Naive thymus-derived CD4-positive, alpha-beta T cell (primary cell): Measurements from ENCODE around the gene PAF1. TPM values are rescaled to one million over a fixed set of nuclear protein-coding genes. Genes with fewer than 3 reads are reported as not detected.

Source experiments
- ATAC-seq: fragments of 150-1000 bp; cut with Tn5 transposase; 2 replicates; pipeline ENCODE4 v1.10.0; 2021; ENCODE audit warnings: mild to moderate bottlenecking, moderate library complexity
- CTCF ChIA-PET: fragments of 350-600 bp; sonication (Branson Sonifier 250); formaldehyde crosslinking; loops from one replicate; lab custom pipeline; 2021; ENCODE audit warnings: antibody characterized with exemption; lab: Charles Lee
- POLR2A ChIA-PET: fragments of 350-600 bp; sonication (Branson Sonifier 250); formaldehyde crosslinking; loops from one replicate; lab custom pipeline; 2021; ENCODE audit warnings: antibody characterized with exemption, inconsistent platforms; lab: Charles Lee
- DNase-seq, 9 donors: peaks; one replicate each; pipeline versions ENCODE4 v3.0.0 to v3.0.0-alpha.2; 2020 to 2022; ENCODE audit warnings: mixed read lengths in 1 of 9
- H3K27ac ChIP-seq: one replicate; pipeline ENCODE4 v1.7.0; 2013; ENCODE audit warnings: mild to moderate bottlenecking, low read depth, low read length, moderate library complexity
- H3K27me3 ChIP-seq, 2 donors: one replicate each; pipeline ENCODE4 v1.7.0; 2013; ENCODE audit warnings: low read length in 2 of 2, mild to moderate bottlenecking in 2 of 2, moderate library complexity in 2 of 2; ENCODE audit not compliant: control insufficient read depth in 2 of 2, insufficient read depth in 2 of 2
- H3K36me3 ChIP-seq, 3 experiments: 1 replicate in 2 of 3; 2 replicates in 1 of 3; pipeline ENCODE4 v1.7.0; 2013; ENCODE audit warnings: low read length in 3 of 3, mild to moderate bottlenecking in 3 of 3, moderate library complexity in 1 of 3; ENCODE audit not compliant: insufficient read depth in 3 of 3, control insufficient read depth in 2 of 3
- H3K4me1 ChIP-seq, 2 donors: one replicate each; pipeline ENCODE4 v1.7.0; 2013; ENCODE audit warnings: low read length in 2 of 2, mild to moderate bottlenecking in 2 of 2, moderate library complexity in 1 of 2; ENCODE audit not compliant: control insufficient read depth in 2 of 2, insufficient read depth in 2 of 2
- H3K4me3 ChIP-seq: 2 replicates; pipeline ENCODE4 v1.7.0; 2013; ENCODE audit warnings: mild to moderate bottlenecking, low read length
- H3K9me3 ChIP-seq, 3 experiments: 1 replicate in 2 of 3; 2 replicates in 1 of 3; pipeline ENCODE4 v1.7.0; 2013; ENCODE audit warnings: low read length in 3 of 3; ENCODE audit not compliant: control insufficient read depth in 2 of 3
- H3K27ac Mint-ChIP-seq, 9 donors: one replicate each; pipeline ENCODE4 v1.8.0; 2020 to 2022; ENCODE audit warnings: mixed read lengths in 9 of 9, mild to moderate bottlenecking in 8 of 9, moderate library complexity in 5 of 9, inconsistent platforms in 2 of 9
- H3K27me3 Mint-ChIP-seq, 5 donors: one replicate each; pipeline ENCODE4 v1.8.0; 2021 to 2022; ENCODE audit warnings: mixed read lengths in 5 of 5, mild to moderate bottlenecking in 1 of 5
- H3K36me3 Mint-ChIP-seq, 5 donors: one replicate each; pipeline ENCODE4 v1.8.0; 2020 to 2022; ENCODE audit warnings: mixed read lengths in 5 of 5, mild to moderate bottlenecking in 3 of 5, inconsistent platforms in 1 of 5
- H3K4me1 Mint-ChIP-seq, 7 donors: one replicate each; pipeline ENCODE4 v1.8.0; 2020 to 2022; ENCODE audit warnings: mixed read lengths in 7 of 7, mild to moderate bottlenecking in 3 of 7, inconsistent platforms in 1 of 7
- H3K4me3 Mint-ChIP-seq, 10 donors: one replicate each; pipeline ENCODE4 v1.8.0; 2020 to 2022; ENCODE audit warnings: mild to moderate bottlenecking in 10 of 10, mixed read lengths in 10 of 10, moderate library complexity in 6 of 10, inconsistent platforms in 2 of 10
- H3K9me3 Mint-ChIP-seq, 11 donors: one replicate each; pipeline ENCODE4 v1.8.0; 2020 to 2022; ENCODE audit warnings: mixed read lengths in 11 of 11, mild to moderate bottlenecking in 4 of 11, inconsistent platforms in 1 of 11, moderate library complexity in 1 of 11
- intact Hi-C, 2 donors: fragments of 100-400 bp; cut with micrococcal nuclease; formaldehyde crosslinking; loops; one replicate each; pipeline ENCODE4 v1.15.1; 2023
- polyA plus RNA-seq, 2 donors: library from polyadenylated mRNA; unstranded; fragments of 300-500 nt; fragmentation: Illumina TruSeq; gene quantifications; one replicate each; pipeline ENCODE4 v1.2.3, GENCODE V29; 2021
- total RNA-seq, 6 experiments: library from RNA in 5 of 6; stranded (reverse) in 5 of 6; gene quantifications; 1 replicate in 5 of 6; 2 replicates in 1 of 6; pipeline ENCODE4 v1.2.3 and lab custom pipeline; 2021 to 2026

The PAF1 gene
- total and polyA plus RNA-seq, 7 experiments from 2014 or later: 35.8 to 104 (median 55.5) TPM

DNA sequence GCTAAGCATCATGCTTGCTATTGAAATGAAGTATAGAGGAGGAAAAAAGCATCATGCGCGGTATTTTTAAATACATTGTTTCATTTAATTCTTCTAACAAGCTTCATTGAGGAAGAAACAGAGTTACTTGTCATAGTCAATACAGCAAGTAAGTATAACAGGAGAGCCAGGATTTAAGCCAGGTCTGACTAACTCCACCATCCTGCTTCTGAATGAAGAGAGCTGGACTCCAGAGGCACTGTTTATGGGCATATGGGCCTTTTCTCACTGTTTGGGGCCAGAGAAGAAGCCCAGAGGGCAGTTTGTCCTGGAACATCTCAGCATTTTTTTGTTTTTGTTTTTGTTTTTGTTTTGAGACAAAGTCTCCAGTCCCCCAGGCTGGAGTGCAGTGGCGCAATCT lies 40.8 kb downstream of the PAF1 start:
- Mint-ChIP-seq H3K4me1 (peaks cover 29 to 64% (median 45%) of the 10 kb centered on the region in 7 donors), H3K27ac (no peak overlapping the region), H3K27me3 (no peaks in the 10 kb centered on the region), H3K4me3 (no peak overlapping the region), H3K36me3 (peaks cover 3 to 26% (median 13%) of the 10 kb centered on the region in 5 donors), H3K9me3 (no peaks in the 10 kb centered on the region)
- Histone ChIP-seq H3K36me3 (peaks cover 5 to 64% (median 7%) of the 10 kb centered on the region in 3 experiments), H3K4me3 (no peak overlapping the region), H3K27me3 (no peaks in the 10 kb centered on the region), H3K4me1 (no peaks in the 10 kb centered on the region), H3K9me3 (no peaks in the 10 kb centered on the region), H3K27ac (no peak overlapping the region)
- CTCF ChIA-PET: interaction anchor here (0.5 to 0.7 kb wide), 2 partner anchors 30 to 426 kb away, joined by 4 to 5 read pairs; partner anchors contain the start of gene LRFN1
- intact Hi-C loops: loop anchor here in 1 of 2 donors (2.0 kb wide), 1 partner anchor 41 kb away; the partner anchor contains the start of genes MED29 and PAF1
- DNase-seq: no peak
- POLR2A ChIA-PET: no interaction called here
- no peak for ATAC-seq

DNA sequence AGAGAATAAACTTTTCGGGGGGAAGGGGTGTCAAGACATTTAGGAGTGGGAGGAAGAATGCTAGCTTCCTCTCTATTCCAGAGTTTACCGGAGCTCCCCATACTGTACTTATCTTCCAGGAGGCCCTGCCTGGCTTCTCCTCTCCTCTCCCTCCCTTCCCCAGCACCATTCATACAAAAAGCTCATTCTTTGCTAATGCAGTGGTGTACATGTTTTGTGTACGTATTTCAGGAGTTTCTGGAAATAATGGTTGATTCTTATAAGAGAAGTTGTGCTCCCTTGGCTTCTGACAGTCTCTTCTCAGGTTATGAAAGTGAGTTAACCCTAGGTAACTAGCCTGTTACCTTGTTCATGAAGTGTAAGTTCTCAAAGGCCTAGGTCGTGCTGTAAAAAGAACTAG lies 41.6 kb downstream of the PAF1 start:
- Mint-ChIP-seq H3K9me3 (no peaks in the 10 kb centered on the region), H3K4me1 (peaks cover 36 to 73% (median 53%) of the 10 kb centered on the region in 7 donors), H3K4me3 (no peak overlapping the region), H3K27ac (peak overlapping the region in 3 of 9 donors; percentile 3 to 46 (median 14)), H3K27me3 (no peaks in the 10 kb centered on the region), H3K36me3 (peaks cover 3 to 26% (median 13%) of the 10 kb centered on the region in 5 donors)
- CTCF ChIA-PET: interaction anchor here (0.5 kb wide), 2 partner anchors 17 to 427 kb away, joined by 4 read pairs; no protein-coding TSS in a partner anchor
- H3K36me3 ChIP-seq: peaks cover 5 to 57% (median 7%) of the 10 kb centered on the region in 3 experiments
- DNase-seq (no peak), ATAC-seq (no peak)
- H3K4me1 ChIP-seq: peaks cover 0 to 6% of the 10 kb centered on the region in 2 donors
- no peak overlapping the region for H3K27ac ChIP-seq
- H3K9me3 ChIP-seq: no peaks in the 10 kb centered on the region
- no peak overlapping the region for H3K4me3 ChIP-seq
- POLR2A ChIA-PET: interaction anchor here (0.6 to 0.9 kb wide), 2 partner anchors 14 to 444 kb away, joined by 3 read pairs; partner anchors contain the start of gene GMFG
- no peaks in the 10 kb centered on the region for H3K27me3 ChIP-seq
- intact Hi-C loops: loop anchor here in 1 of 2 donors (10.0 kb wide), 2 partner anchors 955 to 1075 kb away; partner anchors contain the start of gene SERTAD1

DNA sequence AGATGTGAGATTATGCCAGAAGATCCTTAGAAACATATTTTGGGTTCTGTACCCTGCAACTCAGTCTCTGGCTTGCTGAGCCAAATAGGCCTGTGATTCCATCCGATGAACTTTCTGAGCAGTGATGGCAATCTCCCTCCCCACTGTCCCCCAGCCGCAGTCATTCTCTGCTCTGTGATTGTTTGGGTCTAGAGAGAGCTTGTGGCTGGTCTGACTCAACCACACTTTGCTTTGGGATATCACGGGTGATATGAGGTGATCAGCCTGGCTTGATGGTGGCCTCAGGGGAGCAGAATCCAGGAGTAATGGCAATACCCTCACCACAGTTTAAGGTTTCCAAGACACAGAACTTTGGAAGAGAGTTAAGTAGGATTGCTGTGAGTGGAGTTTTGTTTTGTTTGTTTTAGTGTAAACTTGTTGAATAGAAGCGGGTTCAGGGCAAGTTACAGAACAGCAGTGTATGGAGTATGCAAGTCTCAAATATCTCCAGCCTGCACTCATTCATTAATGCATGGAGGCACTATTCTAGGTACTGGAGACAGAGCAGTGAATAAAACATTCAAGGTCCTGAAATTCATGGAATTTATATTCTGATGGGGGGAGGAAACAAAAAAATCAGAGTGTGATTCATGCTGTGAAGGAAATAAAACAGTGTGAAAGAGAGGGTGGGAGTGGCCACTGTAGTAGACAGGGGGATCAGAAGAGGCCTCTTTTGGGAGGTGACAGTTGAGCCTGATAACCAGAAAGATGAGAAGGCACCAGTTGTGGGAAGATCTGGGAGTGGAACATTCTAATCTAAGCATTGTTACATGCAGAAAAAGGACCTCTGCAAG lies 43.4 kb downstream of the PAF1 start:
- Histone ChIP-seq H3K4me3 (no peak overlapping the region), H3K4me1 (peaks cover 14 to 21% of the 10 kb centered on the region in 2 donors), H3K9me3 (no peaks in the 10 kb centered on the region), H3K27me3 (no peaks in the 10 kb centered on the region), H3K27ac (peak overlapping the region; percentile 6), H3K36me3 (peaks cover 5 to 44% (median 7%) of the 10 kb centered on the region in 3 experiments)
- Mint-ChIP-seq H3K27me3 (no peaks in the 10 kb centered on the region), H3K36me3 (peaks cover 3 to 31% (median 10%) of the 10 kb centered on the region in 5 donors), H3K4me1 (peaks cover 50 to 84% (median 68%) of the 10 kb centered on the region in 7 donors), H3K27ac (peak overlapping the region in 7 of 9 donors; percentile 1 to 62 (median 43)), H3K9me3 (no peaks in the 10 kb centered on the region), H3K4me3 (no peak overlapping the region)
- intact Hi-C loops: loop anchor here in 1 of 2 donors (10.0 kb wide), 2 partner anchors 953 to 1077 kb away; partner anchors contain the start of gene SERTAD1
- DNase-seq (no peak), ATAC-seq (no peak)
- POLR2A ChIA-PET: interaction anchor here (1.0 kb wide), 1 partner anchor 11 kb away, joined by 4 read pairs; no protein-coding TSS in a partner anchor
- CTCF ChIA-PET: no interaction called here

DNA sequence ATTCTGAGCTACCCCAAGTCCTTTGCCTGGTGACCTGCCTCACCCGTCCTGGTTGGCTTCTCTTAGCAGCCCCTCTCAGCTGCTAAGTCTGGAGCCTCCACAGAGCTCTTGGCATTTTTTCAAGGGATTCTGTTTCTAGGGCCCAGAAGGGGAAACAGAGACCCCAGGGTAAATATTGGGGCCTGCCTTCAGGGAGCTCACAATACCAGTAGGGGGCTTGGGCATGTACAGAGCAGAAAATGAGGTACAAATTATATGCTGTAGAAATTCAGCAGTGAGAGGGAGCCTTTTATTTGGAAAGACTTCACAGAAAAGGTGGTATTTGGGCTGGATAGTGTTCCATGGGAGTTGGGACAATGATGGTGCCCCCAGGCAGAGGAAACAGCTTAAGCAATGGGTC lies 45.0 kb downstream of the PAF1 start:
- peaks cover 51 to 76% (median 69%) of the 10 kb centered on the region in 7 donors for H3K4me1 Mint-ChIP-seq
- no peak for ATAC-seq
- Histone ChIP-seq H3K36me3 (peaks cover 0 to 28% (median 7%) of the 10 kb centered on the region in 3 experiments), H3K9me3 (no peaks in the 10 kb centered on the region), H3K4me3 (no peak overlapping the region), H3K27ac (no peak overlapping the region), H3K27me3 (no peaks in the 10 kb centered on the region), H3K4me1 (peaks cover 16 to 21% of the 10 kb centered on the region in 2 donors)
- H3K9me3 Mint-ChIP-seq: no peaks in the 10 kb centered on the region
- H3K4me3 Mint-ChIP-seq: peak overlapping the region in 4 of 10 donors; percentile 8 to 86 (median 70)
- intact Hi-C loops: loop anchor here in 1 of 2 donors (10.0 kb wide), 2 partner anchors 951 to 1079 kb away; partner anchors contain the start of gene SERTAD1
- no peak for DNase-seq
- H3K27ac Mint-ChIP-seq: peak overlapping the region in 7 of 9 donors; percentile 16 to 96 (median 84)
- no peaks in the 10 kb centered on the region for H3K27me3 Mint-ChIP-seq
- peaks cover 0 to 25% (median 10%) of the 10 kb centered on the region in 5 donors for H3K36me3 Mint-ChIP-seq
- CTCF ChIA-PET: interaction anchor here (0.9 kb wide), 1 partner anchor 128 kb away, joined by 3 read pairs; no protein-coding TSS in a partner anchor
- POLR2A ChIA-PET: interaction anchor here (0.8 to 1.1 kb wide), 2 partner anchors 9 to 12 kb away, joined by 3 to 4 read pairs; no protein-coding TSS in a partner anchor

DNA sequence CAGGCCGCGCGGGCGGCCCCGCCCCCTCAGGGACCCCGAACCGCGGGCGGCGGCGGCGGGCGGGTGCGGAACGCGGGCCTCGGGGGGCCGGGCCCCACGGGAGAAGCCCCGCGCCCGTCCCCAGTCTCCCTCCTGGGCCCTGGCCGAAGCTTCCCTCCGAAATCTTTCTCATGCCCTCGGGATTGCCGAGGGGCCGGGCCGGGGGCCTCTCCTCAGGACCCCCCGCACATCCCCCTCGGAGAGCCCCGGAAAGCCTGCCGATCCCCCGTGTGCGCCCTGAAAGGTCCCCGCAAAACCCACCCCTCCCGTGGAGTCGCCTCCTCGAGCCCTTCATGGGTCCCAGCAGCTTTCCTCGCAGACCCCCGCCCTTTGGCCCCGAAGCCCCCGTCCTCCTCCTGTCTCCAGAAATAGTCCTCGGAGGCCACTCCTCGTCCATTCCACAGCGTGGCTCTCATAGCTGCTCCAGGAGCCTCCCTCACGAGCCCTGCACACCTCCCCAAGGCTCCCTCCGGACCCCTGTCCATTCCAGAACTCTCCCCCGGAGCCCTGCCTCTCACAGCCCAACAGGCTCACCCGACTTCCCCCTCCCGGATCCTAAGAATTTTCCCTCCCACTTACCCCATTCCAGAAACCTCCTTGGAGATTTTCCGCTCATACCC lies 48.1 kb downstream of the PAF1 start:
- peaks cover 0 to 1% (median 0%) of the 10 kb centered on the region in 11 donors for H3K9me3 Mint-ChIP-seq
- Histone ChIP-seq H3K4me1 (peaks cover 23 to 34% of the 10 kb centered on the region in 2 donors), H3K27me3 (no peaks in the 10 kb centered on the region), H3K9me3 (no peaks in the 10 kb centered on the region), H3K4me3 (peak overlapping the region; percentile 61), H3K36me3 (peaks cover 0 to 5% (median 5%) of the 10 kb centered on the region in 3 experiments), H3K27ac (peak overlapping the region; percentile 84)
- ATAC-seq (no peak), DNase-seq (peak in 1 of 9 donors; percentile 29)
- peaks cover 0 to 21% (median 4%) of the 10 kb centered on the region in 5 donors for H3K36me3 Mint-ChIP-seq
- peak overlapping the region; percentile 64 to 96 (median 87) for H3K27ac Mint-ChIP-seq
- peak overlapping the region; percentile 70 to 90 (median 84) for H3K4me3 Mint-ChIP-seq
- CTCF ChIA-PET: interaction anchor here (0.8 to 1.1 kb wide), 3 partner anchors 10 to 93 kb away, joined by 3 read pairs; partner anchors contain the start of genes PLEKHG2 and RPS16
- intact Hi-C loops: loop anchor here (1.0 to 10.0 kb wide), 18 partner anchors 9 to 1920 kb away; partner anchors contain the start of genes MED29 (in 2 of the 2), PAF1 (in 2 of the 2), PLEKHG2 (in 2 of the 2) and COQ8B (in 1 of the 2)
- POLR2A ChIA-PET: interaction anchor here (0.6 to 3.6 kb wide), 13 partner anchors 11 to 724 kb away, joined by 3 to 23 read pairs (median 4); partner anchors contain the start of genes EIF3K, MED29, PAF1 and PLEKHG2
- H3K27me3 Mint-ChIP-seq: no peaks in the 10 kb centered on the region
- H3K4me1 Mint-ChIP-seq: peaks cover 62 to 77% (median 73%) of the 10 kb centered on the region in 7 donors
